SH-SY5Y (cell line): ENCODE results near the gene COG4.

Source experiments
- GATA2 ChIP-seq: IDR thresholded peaks from 2 replicates; pipeline ENCODE4 v1.6.1; 2011; ENCODE audit warnings: mild to moderate bottlenecking, low read depth, low read length
- GATA3 ChIP-seq: IDR thresholded peaks from 2 replicates; pipeline ENCODE4 v1.6.1; 2011; ENCODE audit warnings: low read depth, mild to moderate bottlenecking, low read length, moderate library complexity

- TF ChIP-seq GATA2 (no peak), GATA3 (no peak)
These were observed 91.0 kb downstream of the COG4 start for GRCh38 chr16:70432356-70432722.
